RPMI7951 (cell line): ENCODE results near the gene HPGDS. TPM values are rescaled to one million over a fixed set of nuclear protein-coding genes. Genes with fewer than 3 reads are reported as not detected.
"Not testable (repeated sequence)": the region's sequence is repeated elsewhere in the genome, so short reads cannot be mapped to it uniquely, and the experiment has no call there.

ENCODE experiments used
- DNase-seq: peaks from one replicate; pipeline ENCODE4 v3.0.0-alpha.2; 2012; ENCODE audit warnings: low read depth
- total RNA-seq: library from RNA; depleted of rRNA; stranded (reverse); fragments of >200 nt; shearing (Covaris generic); gene quantifications from 2 replicates; pipeline ENCODE4 v1.2.3, GENCODE V29; 2014; rRNA removed

Gene HPGDS
- total RNA-seq = not detected in 2 replicates

DNA sequence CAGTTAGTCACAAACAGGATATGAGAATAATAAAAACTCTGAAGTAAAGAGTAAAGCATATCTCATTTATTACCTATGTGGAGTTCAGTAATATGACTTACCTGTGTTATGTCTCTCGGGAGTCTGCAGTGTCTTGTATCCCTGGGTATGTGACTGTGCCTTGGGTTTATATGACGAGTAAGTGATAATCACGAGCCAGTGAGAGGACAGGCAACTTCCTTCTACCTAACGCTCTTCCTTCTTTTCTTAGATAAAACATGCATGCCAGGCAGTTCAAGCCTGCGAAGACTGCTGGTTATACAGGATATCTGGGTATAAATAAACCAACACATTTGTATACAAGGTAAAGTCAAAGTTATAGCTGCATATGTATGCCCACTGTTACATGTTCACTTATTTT, at the start of gene HPGDS:
Gene HPGDS, minus strand, starts transcription at position 143 of the 400 bp plus-strand sequence. CDS start 8,207 bp downstream, outside the sequence.
- no peak for DNase-seq

DNA sequence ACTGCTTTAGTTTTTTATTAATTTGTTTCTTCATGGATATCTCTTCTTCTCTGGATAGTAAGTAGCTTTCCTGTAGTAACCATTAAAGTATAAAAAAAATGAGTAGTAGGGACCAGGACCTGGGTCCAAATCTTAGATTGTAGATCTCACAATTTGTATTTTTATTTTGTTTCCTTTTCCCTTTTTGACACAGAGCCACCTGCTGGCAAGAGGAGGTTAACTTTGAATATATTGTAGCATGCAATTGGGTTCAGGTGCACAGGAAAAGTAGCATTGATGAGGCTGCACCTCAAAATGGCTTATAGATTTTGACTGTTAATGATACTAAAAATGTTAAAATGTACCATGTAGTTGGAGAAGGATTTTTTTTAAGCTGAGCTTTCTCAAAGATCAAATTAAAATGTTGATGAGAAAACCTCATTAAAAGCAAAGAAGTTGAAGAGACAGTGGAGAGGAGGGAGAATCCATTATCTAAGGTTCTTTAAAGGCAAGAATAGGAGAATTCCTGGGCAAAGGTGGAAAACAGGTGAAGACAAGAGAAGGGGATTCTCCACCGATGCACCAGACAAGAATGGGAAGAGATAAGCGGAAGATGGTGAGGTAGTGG, 48.3 kb upstream of the HPGDS start:
- no peak for DNase-seq

DNA sequence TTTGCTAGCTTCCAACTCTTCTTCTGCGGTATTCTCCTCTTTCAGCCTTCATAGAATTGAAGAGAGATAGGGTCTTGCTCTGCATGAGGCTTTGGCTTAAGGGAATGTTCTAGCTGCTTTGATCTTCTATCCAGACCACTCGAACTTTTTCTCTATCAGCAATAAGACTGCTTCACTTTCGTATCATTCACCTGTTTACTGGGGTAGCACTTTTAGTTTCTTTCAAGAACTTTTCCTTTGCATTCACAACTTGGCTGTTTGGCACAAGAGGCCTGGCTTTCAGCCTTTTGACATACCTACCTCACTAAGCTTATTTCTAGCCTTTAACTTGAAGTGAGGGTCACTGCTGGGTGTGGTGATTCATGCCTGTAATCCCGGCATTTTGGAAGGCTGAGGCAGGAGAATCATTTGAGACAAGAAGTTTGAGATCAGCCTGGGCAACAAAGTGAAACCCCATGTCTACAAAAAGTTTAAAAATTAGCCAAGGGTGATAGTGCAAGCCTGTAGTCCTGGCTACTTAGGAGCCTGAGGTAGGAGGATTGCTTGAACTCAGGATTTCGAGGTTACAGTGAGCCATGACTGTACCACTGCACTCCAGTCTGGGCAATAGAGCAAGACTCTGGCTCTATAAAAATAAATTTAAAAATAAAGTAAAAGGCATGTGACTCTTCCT, 47.1 kb upstream of the HPGDS start:
- DNase-seq = no peak

- not testable (repeated sequence) for DNase-seq
These were observed 45.3 kb upstream of the HPGDS start for GRCh38 chr4:94387965-94388364.

DNA sequence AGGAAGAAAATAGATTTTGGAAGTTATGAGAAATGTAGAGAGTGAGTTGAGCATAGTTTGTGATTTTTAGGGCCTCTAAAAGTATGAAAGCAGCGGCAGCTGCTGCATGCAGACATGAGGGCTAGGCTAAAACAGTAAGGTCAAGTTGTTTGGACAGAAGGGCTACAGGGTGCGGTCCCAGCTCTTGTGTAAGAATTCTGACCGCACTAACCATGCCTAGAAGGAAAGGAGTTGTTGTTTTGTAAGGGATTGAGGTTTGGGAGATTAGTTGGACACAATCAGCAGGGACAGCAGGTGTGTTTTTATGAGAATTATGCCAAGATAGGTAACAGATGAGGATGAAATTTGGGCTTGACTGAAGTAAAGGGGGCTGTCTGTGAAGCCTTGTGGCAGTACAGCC, 42.8 kb upstream of the HPGDS start:
- not testable (repeated sequence) for DNase-seq

DNA sequence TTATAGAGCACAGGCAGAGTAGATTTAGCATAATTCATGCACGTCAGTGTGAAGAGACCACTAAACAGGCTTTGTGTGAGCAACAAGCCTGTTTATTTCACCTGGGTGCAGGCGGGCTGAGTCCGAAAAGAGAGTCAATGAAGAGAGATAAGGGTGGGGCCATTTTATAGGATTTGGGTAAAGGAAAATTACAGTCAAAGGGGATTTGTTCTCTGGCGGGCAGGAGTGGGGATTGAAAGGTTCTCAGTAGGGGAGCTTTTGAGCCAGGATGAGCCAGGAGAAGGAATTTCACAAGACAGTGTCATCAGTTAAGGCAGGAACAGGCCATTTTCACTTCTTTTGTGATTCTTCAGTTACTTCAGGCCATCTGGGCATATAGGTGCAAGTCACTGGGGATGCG, 40.3 kb upstream of the HPGDS start:
- not testable (repeated sequence) for DNase-seq

- no peak for DNase-seq
These were observed 35.4 kb upstream of the HPGDS start for GRCh38 chr4:94378047-94378446.

- DNase-seq = no peak
These were observed 34.7 kb upstream of the HPGDS start for GRCh38 chr4:94377294-94377693.

DNA sequence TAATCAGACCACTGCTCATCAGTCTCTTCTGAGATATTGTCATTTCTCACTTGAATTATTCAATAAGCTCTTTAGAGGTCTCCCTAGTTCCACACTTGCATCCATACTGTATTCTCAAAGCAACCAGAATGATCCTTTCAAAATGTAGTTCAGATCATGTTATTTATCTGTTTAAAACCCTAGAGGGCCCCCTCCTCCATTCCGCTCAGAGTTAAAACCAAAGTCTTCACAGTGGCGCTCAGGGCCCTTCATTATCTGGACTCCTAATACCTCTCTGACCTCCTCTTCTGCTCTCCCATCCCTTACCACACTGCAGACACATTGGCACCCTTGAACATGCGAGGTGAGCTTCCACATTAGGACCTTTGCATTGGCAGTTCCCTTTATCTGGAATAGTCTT, 32.7 kb upstream of the HPGDS start:
- no peak for DNase-seq

GRCh38 chr4:94373752-94374151, 31.1 kb upstream of the HPGDS start:
- no peak for DNase-seq

DNA sequence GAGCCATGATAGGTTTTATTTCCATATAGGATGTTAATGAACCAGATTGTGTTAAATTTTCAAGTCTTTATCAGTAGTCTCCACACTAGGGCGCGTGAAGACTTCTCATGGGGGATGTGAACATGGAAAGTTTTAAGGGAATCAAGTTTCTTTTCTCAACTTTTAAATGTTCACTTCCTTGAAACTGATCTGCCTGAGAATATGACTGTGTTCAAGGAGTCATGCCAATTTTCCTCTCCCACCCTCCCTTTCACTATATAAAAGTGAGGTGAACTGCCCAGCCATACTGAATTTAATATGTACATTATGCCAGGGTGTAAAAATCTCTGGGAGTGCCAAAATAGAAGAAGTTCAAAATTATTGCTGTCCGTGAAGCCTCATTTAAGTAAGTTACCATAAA, 30.4 kb upstream of the HPGDS start:
- DNase-seq = no peak

- DNase-seq = no peak
These were observed 29.8 kb upstream of the HPGDS start for GRCh38 chr4:94372228-94372978.

GRCh38 chr4:94371290-94371689, 28.7 kb upstream of the HPGDS start:
- no peak for DNase-seq

- DNase-seq = no peak
These were observed 28.1 kb upstream of the HPGDS start for GRCh38 chr4:94370533-94371254.

GRCh38 chr4:94369046-94369445, 26.4 kb upstream of the HPGDS start:
- no peak for DNase-seq

- DNase-seq = no peak
These were observed 25.8 kb upstream of the HPGDS start for GRCh38 chr4:94368459-94368858.

- no peak for DNase-seq
These were observed 22.7 kb upstream of the HPGDS start for GRCh38 chr4:94365304-94365703.

GRCh38 chr4:94364527-94364926, 21.9 kb upstream of the HPGDS start:
- DNase-seq = no peak

DNA sequence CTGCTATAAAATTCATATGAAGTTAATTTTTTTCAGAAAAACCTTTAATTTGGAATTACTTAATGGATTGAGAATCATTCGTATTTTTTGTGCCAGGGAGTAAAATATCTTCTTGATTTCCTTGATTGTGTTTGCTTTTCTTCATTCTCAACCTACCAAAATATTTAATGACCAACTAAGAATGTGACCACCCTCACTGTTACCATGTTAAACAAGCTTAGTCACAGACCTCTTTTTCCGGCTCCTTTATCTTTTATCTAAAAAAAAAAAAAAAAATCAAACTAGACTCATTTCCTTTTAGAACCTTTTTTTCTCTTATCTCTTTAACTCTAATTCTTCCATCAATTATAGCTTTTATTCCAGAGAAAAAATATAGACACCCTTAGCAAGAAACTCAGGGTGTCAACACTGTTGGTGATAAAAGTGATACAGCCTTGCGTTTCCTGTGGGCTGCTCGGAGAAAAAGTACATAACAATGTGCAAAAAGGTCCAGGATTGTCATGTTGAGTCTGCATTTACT, 20.6 kb upstream of the HPGDS start:
- no peak for DNase-seq

DNA sequence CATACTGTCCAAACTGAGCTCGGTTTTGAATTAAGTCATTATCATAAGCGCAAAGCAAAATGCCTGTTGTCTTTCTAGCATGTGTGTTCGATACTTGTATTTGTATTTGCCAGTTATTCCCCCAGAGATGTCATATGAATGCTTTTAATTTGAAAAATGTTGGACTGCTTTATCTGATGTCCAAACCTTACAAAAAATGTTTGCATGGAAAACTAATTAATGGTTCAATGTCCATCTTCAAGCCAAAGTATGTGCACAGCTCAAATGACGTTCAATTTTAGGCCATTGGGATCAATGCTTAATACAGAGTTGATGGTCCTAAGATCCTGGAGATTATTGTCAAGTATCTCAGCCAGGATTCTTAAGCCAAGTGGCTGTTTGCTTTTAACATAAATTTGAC, 17.2 kb upstream of the HPGDS start:
- DNase-seq = no peak

DNA sequence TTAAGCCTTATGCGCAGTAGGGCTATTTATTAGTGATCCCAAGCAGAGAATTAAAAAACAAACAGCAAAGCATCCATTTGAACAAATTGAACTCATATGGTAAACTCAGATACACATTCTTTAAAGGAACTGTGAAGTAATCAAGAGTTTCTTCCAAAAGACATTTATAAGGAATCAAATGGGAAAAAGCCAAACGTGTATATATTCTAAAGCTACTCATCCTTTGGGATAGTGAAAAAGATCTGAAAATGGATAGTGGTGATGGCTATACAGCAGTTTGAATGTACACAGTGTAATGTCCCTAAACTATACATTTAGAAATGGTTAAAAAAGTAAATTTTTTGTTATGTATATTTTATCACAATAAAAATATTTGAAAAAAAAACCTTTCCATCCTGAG, 16.6 kb upstream of the HPGDS start:
- no peak for DNase-seq

DNA sequence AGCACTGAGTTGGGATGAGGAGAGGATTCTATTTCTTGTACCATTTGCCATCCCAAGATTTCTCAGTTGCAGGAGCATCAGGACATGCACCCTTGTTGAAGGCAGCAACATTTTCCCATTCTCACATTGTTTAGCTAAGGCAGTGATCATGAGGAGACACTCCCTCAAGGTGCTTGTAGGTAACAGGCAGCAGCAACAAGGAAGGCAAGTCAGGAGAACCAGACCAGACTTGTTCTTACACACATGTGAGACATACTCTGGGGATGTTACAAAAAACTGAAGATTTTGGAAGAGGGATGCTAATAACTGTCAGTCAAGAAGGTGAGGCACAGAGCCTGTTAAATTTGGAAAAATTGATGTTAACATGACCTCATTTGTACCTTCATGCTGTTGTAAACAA, 15.5 kb upstream of the HPGDS start:
- no peak for DNase-seq
